Bone marrow (tissue), 2 donors: ENCODE data around the gene MYORG.
"Not testable (repeated sequence)": the region's sequence is repeated elsewhere in the genome, so short reads cannot be mapped to it uniquely, and the experiment has no call there.

ENCODE experiments used
- DNase-seq, 2 donors: peaks; one replicate each; lab custom pipeline; 2025; lab: John Stamatoyannopoulos, UW

The MYORG gene

GRCh38 chr9:34368796-34369195 is 7.9 kb downstream of the MYORG start:
- DNase-seq, result not testable (repeated sequence)

GRCh38 chr9:34367751-34368410 is 8.8 kb downstream of the MYORG start:
- DNase-seq, result not testable (repeated sequence)

- no peak for DNase-seq
Observed at GRCh38 chr9:34366365-34366764, 10.3 kb downstream of the MYORG start.

GRCh38 chr9:34365282-34365681 is 11.4 kb downstream of the MYORG start:
- no peak for DNase-seq

- no peak for DNase-seq
Observed at GRCh38 chr9:34363619-34364351, 12.9 kb downstream of the MYORG start.

- no peak for DNase-seq
Observed at GRCh38 chr9:34362614-34363214, 14.0 kb downstream of the MYORG start.

- DNase-seq, result not testable (repeated sequence)
Observed at GRCh38 chr9:34352957-34353356, 23.7 kb downstream of the MYORG start.

- not testable (repeated sequence) for DNase-seq
Observed at GRCh38 chr9:34352122-34352652, 24.5 kb downstream of the MYORG start.

- no peak for DNase-seq
Observed at GRCh38 chr9:34349324-34349723, 27.4 kb downstream of the MYORG start.

GRCh38 chr9:34347800-34348158 is 28.9 kb downstream of the MYORG start:
- no peak for DNase-seq

GRCh38 chr9:34346873-34347799 is 29.6 kb downstream of the MYORG start:
- no peak for DNase-seq

GRCh38 chr9:34343605-34344004 is 33.1 kb downstream of the MYORG start:
- DNase-seq, result no peak

- DNase-seq, result no peak
Observed at GRCh38 chr9:34343090-34343489, 33.6 kb downstream of the MYORG start.

- no peak for DNase-seq
Observed at GRCh38 chr9:34341659-34342295, 34.9 kb downstream of the MYORG start.

- DNase-seq, result no peak
Observed at GRCh38 chr9:34338665-34339385, 37.9 kb downstream of the MYORG start.

GRCh38 chr9:34338079-34338478 is 38.6 kb downstream of the MYORG start:
- not testable (repeated sequence) for DNase-seq

GRCh38 chr9:34337403-34337802 is 39.3 kb downstream of the MYORG start:
- no peak for DNase-seq

- DNase-seq, result no peak
Observed at GRCh38 chr9:34335376-34335775, 41.3 kb downstream of the MYORG start.

GRCh38 chr9:34334916-34335315 is 41.8 kb downstream of the MYORG start:
- no peak for DNase-seq

- DNase-seq, result no peak
Observed at GRCh38 chr9:34334337-34334824, 42.3 kb downstream of the MYORG start.

- no peak for DNase-seq
Observed at GRCh38 chr9:34333836-34334235, 42.9 kb downstream of the MYORG start.
